K562 (cell line): Measurements from ENCODE around the gene UPF1. TPM values are rescaled to one million over a fixed set of nuclear protein-coding genes. Genes with fewer than 3 reads are reported as not detected.

ENCODE experiments used
- ATAC-seq: fragments of 200-7000 bp; cut with Tn5 transposase; 3 replicates; pipeline ENCODE4 v1.9.1; 2020; ENCODE audit warnings: moderate library complexity
- BruUV-seq: library from RNA; stranded (reverse); fragments of 400-500 nt; replicated peaks from 2 replicates; lab custom pipeline; 2021; lab: Mats Ljungman, UMichigan
- CTCF ChIA-PET: fragments of 300-600 bp; formaldehyde crosslinking; extraction: SDS; loops from one replicate; lab custom pipeline; 2021; ENCODE audit warnings: low intra/inter-chr PET ratio; lab: Yijun Ruan, JAX
- POLR2A ChIA-PET: fragments of 300-600, 350-650 bp; sonication (Branson Sonifier 250); formaldehyde crosslinking; extraction: SDS; loops from one replicate; lab custom pipeline; 2021; ENCODE audit warnings: antibody characterized with exemption, inconsistent platforms; lab: Yijun Ruan, JAX
- DNase-seq, 4 experiments: peaks; one replicate each; pipeline versions ENCODE4 v3.0.0 to v3.0.0-alpha.2; 2011 to 2018; ENCODE audit warnings: low spot score in 3 of 4, mixed read lengths in 3 of 4; ENCODE audit errors: extremely low read depth in 1 of 4
- FAIRE-seq: peaks from 2 replicates; lab custom pipeline; 2011; peaks lifted over from hg19 to GRCh38; lab: Jason Lieb, UNC
- H2AFZ ChIP-seq: 2 replicates; pipeline ENCODE4 v1.6.0; 2011; ENCODE audit warnings: low read depth, low read length, control low read depth, inconsistent platforms
- H3K27ac ChIP-seq: fragments of 200-600 bp; 3 replicates; pipeline ENCODE4 v1.8.0; 2011; ENCODE audit warnings: low read depth, mild to moderate bottlenecking, control low read depth, inconsistent platforms, low read length, moderate library complexity, mixed read lengths; ENCODE audit errors: extremely low read depth
- H3K27me3 ChIP-seq, 2 experiments: fragments of 300-600 bp in 1 of 2; 2 replicates in 1 of 2; 3 replicates in 1 of 2; pipeline versions ENCODE4 v1.6.0 to v1.8.0; 2011; ENCODE audit warnings: inconsistent platforms in 2 of 2, low read length in 2 of 2, mild to moderate bottlenecking in 1 of 2, mixed read lengths in 1 of 2, moderate library complexity in 1 of 2; ENCODE audit not compliant: control insufficient read depth in 2 of 2, insufficient read depth in 2 of 2
- H3K36me3 ChIP-seq: fragments of 300-600 bp; 3 replicates; pipeline ENCODE4 v1.8.0; 2011; ENCODE audit warnings: mild to moderate bottlenecking, low read length, inconsistent platforms; ENCODE audit not compliant: control insufficient read depth, insufficient read depth
- H3K4me1 ChIP-seq, 2 experiments: fragments of 200-600 bp in 1 of 2; replicated peaks in 1 of 2; 2 replicates in 1 of 2; 3 replicates in 1 of 2; pipeline versions ENCODE4 v1.5.1 to v1.8.0; 2011; ENCODE audit warnings: inconsistent platforms in 2 of 2, low read length in 2 of 2, mild to moderate bottlenecking in 1 of 2, mixed read lengths in 1 of 2, moderate library complexity in 1 of 2; ENCODE audit not compliant: control insufficient read depth in 2 of 2, insufficient read depth in 2 of 2
- H3K4me2 ChIP-seq: 2 replicates; pipeline ENCODE4 v1.6.1; 2011; ENCODE audit warnings: low read length, control low read depth, inconsistent platforms, mixed read lengths; ENCODE audit not compliant: insufficient read depth
- H3K4me3 ChIP-seq: fragments of 200-600 bp; sonication (generic), shearing (Covaris generic); 2 replicates; pipeline ENCODE4 v1.5.1; 2016; ENCODE audit warnings: control low read depth, inconsistent platforms
- H3K79me2 ChIP-seq: fragments of 200-600 bp; 3 replicates; pipeline ENCODE4 v1.8.0; 2011; ENCODE audit warnings: low read length, inconsistent platforms; ENCODE audit not compliant: control insufficient read depth, insufficient read depth
- H3K9ac ChIP-seq, 2 experiments: 2 replicates each; pipeline versions ENCODE4 v1.6.0 to v1.6.1; 2011; ENCODE audit warnings: low read depth in 2 of 2, low read length in 2 of 2, control low read depth in 1 of 2, inconsistent platforms in 1 of 2, mild to moderate bottlenecking in 1 of 2, mixed read lengths in 1 of 2; ENCODE audit not compliant: insufficient read depth in 1 of 2
- H3K9me1 ChIP-seq: one replicate; pipeline ENCODE4 v1.6.0; 2011; ENCODE audit warnings: inconsistent platforms, mild to moderate bottlenecking, low read length, moderate library complexity; ENCODE audit not compliant: control insufficient read depth, insufficient read depth
- H3K9me3 ChIP-seq: replicated peaks from 2 replicates; pipeline ENCODE4 v1.5.1; 2011; ENCODE audit warnings: low read depth, low read length, inconsistent platforms; ENCODE audit not compliant: control insufficient read depth, insufficient read depth
- H4K20me1 ChIP-seq: replicated peaks from 2 replicates; pipeline ENCODE4 v1.6.1; 2011; ENCODE audit warnings: low read length, inconsistent platforms, mixed read lengths; ENCODE audit not compliant: control insufficient read depth, insufficient read depth
- KDM2B ChIP-seq: fragments of 250-450 bp; sonication (Bioruptor Pico); IDR thresholded peaks from 2 replicates; pipeline ENCODE4 v1.8.0; 2021; ENCODE audit warnings: mild to moderate bottlenecking, moderate library complexity
- KLF16 ChIP-seq: IDR thresholded peaks from 2 replicates; pipeline ENCODE4 v1.6.1; 2016; ENCODE audit warnings: antibody characterized with exemption
- PHTF2 ChIP-seq: fragments of 250-450 bp; sonication (Bioruptor Pico); IDR thresholded peaks from 2 replicates; pipeline ENCODE4 v1.5.0; 2021; ENCODE audit warnings: mild to moderate bottlenecking
- WGBS: fragments of 100-300 bp; shearing (Covaris generic); methylation state at CpG from one replicate; pipeline ENCODE4 v1.1.6; 2016; ENCODE audit warnings: low coverage, mixed read lengths; ENCODE audit not compliant: insufficient coverage; ENCODE audit errors: missing lambda C conversion rate; 5-methylcytosine and 5-hydroxymethylcytosine counted together
- in situ Hi-C: fragments of 300-500 bp; cut with MboI; formaldehyde crosslinking; loops from 4 replicates; pipeline ENCODE4 v1.15.0; 2018; ENCODE audit warnings: inconsistent platforms, mixed read lengths
- intact Hi-C: fragments of 100-400 bp; cut with micrococcal nuclease; formaldehyde crosslinking; loops from 2 replicates; pipeline ENCODE4 v1.14.2; 2022
- polyA plus RNA-seq, 8 experiments: library from polyadenylated mRNA; depleted of rRNA in 4 of 8; stranded (reverse) in 5 of 8; unstranded in 3 of 8; fragments of >200 nt; fragmentation: Nextera tagmentation in 2 of 8; fragmentation: Illumina TruSeq in 1 of 8; extraction: Ambion mirVana in 2 of 8; extraction: Trizol in 1 of 8; gene quantifications; 2 replicates each; pipeline versions ENCODE4 v1.2.1 to v1.2.3, GENCODE V29; 2011 to 2014; ENCODE audit warnings: inconsistent platforms in 1 of 8, missing spikeins in 1 of 8
- total RNA-seq, 7 experiments: library from RNA; depleted of rRNA in 6 of 7; stranded (reverse); fragments of >200 nt in 6 of 7; fragmentation: Illumina TruSeq in 2 of 7; extraction: Trizol in 2 of 7; gene quantifications; 2 replicates each; pipeline versions ENCODE4 v1.2.1 to v1.2.3, GENCODE V29; 2011 to 2021; ENCODE audit warnings: low replicate concordance in 1 of 7
- TF ChIP-seq, protein P1 (sequence below): fragments of 250-450 bp; sonication (Bioruptor Pico); IDR thresholded peaks from 2 replicates; pipeline ENCODE4 v1.8.0; 2021; ENCODE audit warnings: borderline replicate concordance, mild to moderate bottlenecking, moderate library complexity; ENCODE audit not compliant: poor library complexity, severe bottlenecking
- TF ChIP-seq, protein P2 (sequence below), 3 experiments: IDR thresholded peaks in 2 of 3; conservative IDR thresholded peaks in 1 of 3; 2 replicates each; pipeline ENCODE4 v1.5.1; 2011 to 2012; ENCODE audit warnings: low read length in 3 of 3, mild to moderate bottlenecking in 3 of 3, control low read depth in 2 of 3, improper control_type of control experiment in 1 of 3, inconsistent platforms in 1 of 3, low read depth in 1 of 3, mixed read lengths in 1 of 3, moderate library complexity in 1 of 3; ENCODE audit not compliant: insufficient read depth in 2 of 3
- TF ChIP-seq, protein P3 (sequence below), 2 experiments: fragments of 450-650 bp; formaldehyde crosslinking in 1 of 2; IDR thresholded peaks; 2 replicates each; pipeline versions ENCODE4 v1.4.0 to v1.6.1; 2014 to 2020; ENCODE audit warnings: mild to moderate bottlenecking in 2 of 2, borderline replicate concordance in 1 of 2, low read depth in 1 of 2
- TF ChIP-seq, protein P4 (sequence below): fragments of 250-450 bp; sonication (Bioruptor Pico); IDR thresholded peaks from 2 replicates; pipeline ENCODE4 v1.8.0; 2021; ENCODE audit warnings: mild to moderate bottlenecking, moderate library complexity

The UPF1 gene
- total and polyA plus RNA-seq, 9 of the 15 experiments (the other 6 are each of a cell fraction or from before 2014, with no cell fraction given), result 0.34 to 103 (median 27.9) TPM

- intact Hi-C loops, result no loop called here
- FAIRE-seq (peak; percentile 59), ATAC-seq (peak; percentile 65), DNase-seq (peak in 1 of 4 experiments; percentile 40)
- H3K9ac ChIP-seq, result no peak overlapping the region; a peak in 1 of 4 replicates
- ChIA-PET CTCF (no interaction called here), POLR2A (interaction anchor here (0.6 to 2.4 kb wide), 7 partner anchors 11 to 376 kb away, joined by 3 to 12 read pairs (median 3); no protein-coding TSS in a partner anchor)
- no peak overlapping the region for H3K4me3 ChIP-seq
- peaks cover 99% of the 10 kb centered on the region; the same call in 2 of the 3 replicates for H3K36me3 ChIP-seq
- TF ChIP-seq, protein P1, sequence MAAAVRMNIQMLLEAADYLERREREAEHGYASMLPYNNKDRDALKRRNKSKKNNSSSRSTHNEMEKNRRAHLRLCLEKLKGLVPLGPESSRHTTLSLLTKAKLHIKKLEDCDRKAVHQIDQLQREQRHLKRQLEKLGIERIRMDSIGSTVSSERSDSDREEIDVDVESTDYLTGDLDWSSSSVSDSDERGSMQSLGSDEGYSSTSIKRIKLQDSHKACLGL (CRISPR knock-in tag), result no peak
- TF ChIP-seq, protein P2, sequence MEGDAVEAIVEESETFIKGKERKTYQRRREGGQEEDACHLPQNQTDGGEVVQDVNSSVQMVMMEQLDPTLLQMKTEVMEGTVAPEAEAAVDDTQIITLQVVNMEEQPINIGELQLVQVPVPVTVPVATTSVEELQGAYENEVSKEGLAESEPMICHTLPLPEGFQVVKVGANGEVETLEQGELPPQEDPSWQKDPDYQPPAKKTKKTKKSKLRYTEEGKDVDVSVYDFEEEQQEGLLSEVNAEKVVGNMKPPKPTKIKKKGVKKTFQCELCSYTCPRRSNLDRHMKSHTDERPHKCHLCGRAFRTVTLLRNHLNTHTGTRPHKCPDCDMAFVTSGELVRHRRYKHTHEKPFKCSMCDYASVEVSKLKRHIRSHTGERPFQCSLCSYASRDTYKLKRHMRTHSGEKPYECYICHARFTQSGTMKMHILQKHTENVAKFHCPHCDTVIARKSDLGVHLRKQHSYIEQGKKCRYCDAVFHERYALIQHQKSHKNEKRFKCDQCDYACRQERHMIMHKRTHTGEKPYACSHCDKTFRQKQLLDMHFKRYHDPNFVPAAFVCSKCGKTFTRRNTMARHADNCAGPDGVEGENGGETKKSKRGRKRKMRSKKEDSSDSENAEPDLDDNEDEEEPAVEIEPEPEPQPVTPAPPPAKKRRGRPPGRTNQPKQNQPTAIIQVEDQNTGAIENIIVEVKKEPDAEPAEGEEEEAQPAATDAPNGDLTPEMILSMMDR (IDR thresholded peaks at IDR 0.05 in 2 of 3, conservative IDR thresholded peaks at IDR 0.05 in 1 of 3; ENCODE audit: insufficient read depth in 2 of 3, low read depth in 1 of 3, low read length in 3 of 3), result peak; percentile 24 to 40 (median 39); a peak in 4 of 6 replicates
- TF ChIP-seq, protein P3, sequence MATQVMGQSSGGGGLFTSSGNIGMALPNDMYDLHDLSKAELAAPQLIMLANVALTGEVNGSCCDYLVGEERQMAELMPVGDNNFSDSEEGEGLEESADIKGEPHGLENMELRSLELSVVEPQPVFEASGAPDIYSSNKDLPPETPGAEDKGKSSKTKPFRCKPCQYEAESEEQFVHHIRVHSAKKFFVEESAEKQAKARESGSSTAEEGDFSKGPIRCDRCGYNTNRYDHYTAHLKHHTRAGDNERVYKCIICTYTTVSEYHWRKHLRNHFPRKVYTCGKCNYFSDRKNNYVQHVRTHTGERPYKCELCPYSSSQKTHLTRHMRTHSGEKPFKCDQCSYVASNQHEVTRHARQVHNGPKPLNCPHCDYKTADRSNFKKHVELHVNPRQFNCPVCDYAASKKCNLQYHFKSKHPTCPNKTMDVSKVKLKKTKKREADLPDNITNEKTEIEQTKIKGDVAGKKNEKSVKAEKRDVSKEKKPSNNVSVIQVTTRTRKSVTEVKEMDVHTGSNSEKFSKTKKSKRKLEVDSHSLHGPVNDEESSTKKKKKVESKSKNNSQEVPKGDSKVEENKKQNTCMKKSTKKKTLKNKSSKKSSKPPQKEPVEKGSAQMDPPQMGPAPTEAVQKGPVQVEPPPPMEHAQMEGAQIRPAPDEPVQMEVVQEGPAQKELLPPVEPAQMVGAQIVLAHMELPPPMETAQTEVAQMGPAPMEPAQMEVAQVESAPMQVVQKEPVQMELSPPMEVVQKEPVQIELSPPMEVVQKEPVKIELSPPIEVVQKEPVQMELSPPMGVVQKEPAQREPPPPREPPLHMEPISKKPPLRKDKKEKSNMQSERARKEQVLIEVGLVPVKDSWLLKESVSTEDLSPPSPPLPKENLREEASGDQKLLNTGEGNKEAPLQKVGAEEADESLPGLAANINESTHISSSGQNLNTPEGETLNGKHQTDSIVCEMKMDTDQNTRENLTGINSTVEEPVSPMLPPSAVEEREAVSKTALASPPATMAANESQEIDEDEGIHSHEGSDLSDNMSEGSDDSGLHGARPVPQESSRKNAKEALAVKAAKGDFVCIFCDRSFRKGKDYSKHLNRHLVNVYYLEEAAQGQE (IDR thresholded peaks at IDR 0.05; ENCODE audit: borderline replicate concordance), result peak; percentile 92
- TF ChIP-seq, protein P3 (CRISPR knock-in tag; IDR thresholded peaks at IDR 0.05; ENCODE audit: low read depth), result no peak
- no peak for TF ChIP-seq KDM2B (CRISPR knock-in tag)
- TF ChIP-seq KLF16, result peak; percentile 62
- TF ChIP-seq, protein P4, sequence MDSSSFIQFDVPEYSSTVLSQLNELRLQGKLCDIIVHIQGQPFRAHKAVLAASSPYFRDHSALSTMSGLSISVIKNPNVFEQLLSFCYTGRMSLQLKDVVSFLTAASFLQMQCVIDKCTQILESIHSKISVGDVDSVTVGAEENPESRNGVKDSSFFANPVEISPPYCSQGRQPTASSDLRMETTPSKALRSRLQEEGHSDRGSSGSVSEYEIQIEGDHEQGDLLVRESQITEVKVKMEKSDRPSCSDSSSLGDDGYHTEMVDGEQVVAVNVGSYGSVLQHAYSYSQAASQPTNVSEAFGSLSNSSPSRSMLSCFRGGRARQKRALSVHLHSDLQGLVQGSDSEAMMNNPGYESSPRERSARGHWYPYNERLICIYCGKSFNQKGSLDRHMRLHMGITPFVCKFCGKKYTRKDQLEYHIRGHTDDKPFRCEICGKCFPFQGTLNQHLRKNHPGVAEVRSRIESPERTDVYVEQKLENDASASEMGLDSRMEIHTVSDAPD, result no peak
- TF ChIP-seq PHTF2 (CRISPR knock-in tag), result no peak
- in situ Hi-C loops, result no loop called here
- peaks cover 0 to 25% of the 10 kb centered on the region in 2 experiments; a peak in 1 of 5 replicates for H3K4me1 ChIP-seq
- H4K20me1 ChIP-seq, result peaks cover 7% of the 10 kb centered on the region; the same call in 1 of the 2 replicates
- peaks cover 3% of the 10 kb centered on the region for H3K9me1 ChIP-seq
- no peak overlapping the region for H2AFZ ChIP-seq
- WGBS, result 93% methylated on average over 21 of the region's 22 CpGs
- no peaks in the 10 kb centered on the region for H3K79me2 ChIP-seq
- H3K27ac ChIP-seq, result no peak overlapping the region
- H3K4me2 ChIP-seq, result no peak overlapping the region
- BruUV-seq, result no TSS peak
- H3K9me3 ChIP-seq, result no peaks in the 10 kb centered on the region
- no peaks in the 10 kb centered on the region for H3K27me3 ChIP-seq
Measured at GRCh38 chr19:18856385-18857126, 24.8 kb downstream of the UPF1 start.
